Nephron (organoid): Measurements from ENCODE around the gene CEP72.

Experiments used
- H3K27ac Mint-ChIP-seq, 3 experiments: 2 replicates each; pipeline ENCODE4 v1.8.0; 2020; ENCODE audit warnings: mixed read lengths in 3 of 3, mild to moderate bottlenecking in 2 of 3, moderate library complexity in 1 of 3
- H3K27me3 Mint-ChIP-seq: 2 replicates; pipeline ENCODE4 v1.8.0; 2021; ENCODE audit warnings: low read depth, mild to moderate bottlenecking, moderate library complexity, mixed read lengths
- H3K36me3 Mint-ChIP-seq: 2 replicates; pipeline ENCODE4 v1.8.0; 2020; ENCODE audit warnings: low read depth, mixed read lengths
- H3K4me1 Mint-ChIP-seq: 2 replicates; pipeline ENCODE4 v1.8.0; 2020; ENCODE audit warnings: mixed read lengths
- H3K4me3 Mint-ChIP-seq, 3 experiments: 2 replicates each; pipeline ENCODE4 v1.8.0; 2020; ENCODE audit warnings: mild to moderate bottlenecking in 3 of 3, mixed read lengths in 3 of 3, moderate library complexity in 2 of 3
- H3K9me3 Mint-ChIP-seq: 2 replicates; pipeline ENCODE4 v1.8.0; 2020; ENCODE audit warnings: mixed read lengths
- TF ChIP-seq, protein P1 (sequence below), 3 experiments: fragments of 200-600 bp; sonication (generic); IDR thresholded peaks; one replicate each; pipeline ENCODE4 v1.5.0; 2021; ENCODE audit warnings: antibody characterized with exemption in 3 of 3; ENCODE audit not compliant: unreplicated experiment in 3 of 3

The CEP72 gene

DNA sequence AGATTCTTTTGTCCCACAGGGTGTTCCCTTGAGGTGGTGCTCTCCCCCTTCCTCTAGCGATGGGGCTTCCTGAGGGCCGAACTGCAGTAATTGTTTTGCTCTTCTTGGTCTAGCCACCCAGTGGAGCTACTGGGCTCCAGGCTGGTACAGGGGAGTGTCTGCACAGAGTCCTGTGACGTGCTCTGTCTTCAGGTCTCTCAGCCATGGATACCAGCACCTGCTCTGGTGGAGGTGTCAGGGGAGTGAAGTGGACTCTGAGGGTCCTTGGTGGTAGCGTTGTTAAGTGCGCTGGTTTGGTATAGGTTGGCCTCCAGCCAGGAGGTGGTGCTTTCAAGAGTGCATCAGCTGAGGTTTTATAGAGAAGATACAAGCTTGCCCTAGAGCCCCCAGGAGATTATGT, 20.4 kb upstream of the CEP72 start:
- Mint-ChIP-seq H3K36me3 (no peaks in the 10 kb centered on the region), H3K27me3 (peaks cover 64% of the 10 kb centered on the region), H3K4me1 (no peaks in the 10 kb centered on the region), H3K27ac (no peak overlapping the region), H3K4me3 (no peak overlapping the region), H3K9me3 (peaks cover 12% of the 10 kb centered on the region)
- TF ChIP-seq, protein P1, sequence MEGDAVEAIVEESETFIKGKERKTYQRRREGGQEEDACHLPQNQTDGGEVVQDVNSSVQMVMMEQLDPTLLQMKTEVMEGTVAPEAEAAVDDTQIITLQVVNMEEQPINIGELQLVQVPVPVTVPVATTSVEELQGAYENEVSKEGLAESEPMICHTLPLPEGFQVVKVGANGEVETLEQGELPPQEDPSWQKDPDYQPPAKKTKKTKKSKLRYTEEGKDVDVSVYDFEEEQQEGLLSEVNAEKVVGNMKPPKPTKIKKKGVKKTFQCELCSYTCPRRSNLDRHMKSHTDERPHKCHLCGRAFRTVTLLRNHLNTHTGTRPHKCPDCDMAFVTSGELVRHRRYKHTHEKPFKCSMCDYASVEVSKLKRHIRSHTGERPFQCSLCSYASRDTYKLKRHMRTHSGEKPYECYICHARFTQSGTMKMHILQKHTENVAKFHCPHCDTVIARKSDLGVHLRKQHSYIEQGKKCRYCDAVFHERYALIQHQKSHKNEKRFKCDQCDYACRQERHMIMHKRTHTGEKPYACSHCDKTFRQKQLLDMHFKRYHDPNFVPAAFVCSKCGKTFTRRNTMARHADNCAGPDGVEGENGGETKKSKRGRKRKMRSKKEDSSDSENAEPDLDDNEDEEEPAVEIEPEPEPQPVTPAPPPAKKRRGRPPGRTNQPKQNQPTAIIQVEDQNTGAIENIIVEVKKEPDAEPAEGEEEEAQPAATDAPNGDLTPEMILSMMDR (IDR thresholded peaks at IDR 0.05; ENCODE audit: unreplicated experiment in 3 of 3), result no peak

DNA sequence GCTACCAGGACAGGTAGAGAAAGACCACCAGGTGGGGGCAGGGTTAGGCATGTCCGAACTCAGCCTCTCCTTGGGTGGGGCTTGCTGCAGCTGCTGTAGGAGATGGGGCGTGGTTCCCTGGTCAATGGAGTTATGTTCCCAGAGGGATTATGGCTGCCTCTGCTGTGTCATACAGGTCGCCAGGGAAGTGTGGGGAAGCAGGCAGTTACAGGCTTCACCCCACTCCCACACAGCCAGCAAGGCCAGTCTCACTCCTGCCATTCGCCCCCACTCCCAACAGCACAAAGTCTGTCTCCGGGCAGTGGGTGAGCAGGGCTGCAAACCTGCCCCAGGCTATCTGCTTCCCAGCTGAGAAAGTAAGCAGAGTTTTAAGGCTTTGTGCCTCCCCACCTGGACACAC, 20.0 kb upstream of the CEP72 start:
- TF ChIP-seq, protein P1 (IDR thresholded peaks at IDR 0.05; ENCODE audit: unreplicated experiment in 3 of 3), result no peak

DNA sequence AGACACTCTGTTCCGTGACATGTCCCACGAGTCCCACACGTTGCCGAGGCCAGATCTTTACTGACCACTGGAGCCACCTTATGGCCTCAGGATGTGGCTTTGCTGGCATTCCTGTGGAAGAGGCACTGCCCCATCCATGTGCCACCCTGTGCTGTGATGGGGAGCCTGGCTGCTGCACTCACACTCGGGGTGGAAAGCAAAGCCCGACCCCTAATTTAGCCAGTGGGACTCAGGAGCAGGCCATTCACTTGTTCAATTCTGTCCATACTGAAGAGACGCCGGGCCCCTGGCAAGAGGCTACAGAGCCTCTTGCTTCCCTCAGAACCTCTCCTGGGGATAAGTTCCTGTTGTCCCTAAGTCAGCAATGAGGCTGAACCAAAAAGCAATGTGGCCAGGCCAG, 18.6 kb upstream of the CEP72 start:
- Mint-ChIP-seq H3K4me1 (no peaks in the 10 kb centered on the region), H3K27me3 (peaks cover 62% of the 10 kb centered on the region), H3K4me3 (no peak overlapping the region), H3K9me3 (peaks cover 12% of the 10 kb centered on the region), H3K27ac (no peak overlapping the region), H3K36me3 (no peaks in the 10 kb centered on the region)
- TF ChIP-seq, protein P1 (IDR thresholded peaks at IDR 0.05; ENCODE audit: unreplicated experiment in 3 of 3), result no peak

More for the DNA sequence above, 20.0 kb upstream of the CEP72 start:
- H3K27me3 Mint-ChIP-seq, result peaks cover 64% of the 10 kb centered on the region
- no peaks in the 10 kb centered on the region for H3K36me3 Mint-ChIP-seq
- H3K27ac Mint-ChIP-seq, result no peak overlapping the region
- peaks cover 12% of the 10 kb centered on the region for H3K9me3 Mint-ChIP-seq
- no peaks in the 10 kb centered on the region for H3K4me1 Mint-ChIP-seq
- no peak overlapping the region for H3K4me3 Mint-ChIP-seq

DNA sequence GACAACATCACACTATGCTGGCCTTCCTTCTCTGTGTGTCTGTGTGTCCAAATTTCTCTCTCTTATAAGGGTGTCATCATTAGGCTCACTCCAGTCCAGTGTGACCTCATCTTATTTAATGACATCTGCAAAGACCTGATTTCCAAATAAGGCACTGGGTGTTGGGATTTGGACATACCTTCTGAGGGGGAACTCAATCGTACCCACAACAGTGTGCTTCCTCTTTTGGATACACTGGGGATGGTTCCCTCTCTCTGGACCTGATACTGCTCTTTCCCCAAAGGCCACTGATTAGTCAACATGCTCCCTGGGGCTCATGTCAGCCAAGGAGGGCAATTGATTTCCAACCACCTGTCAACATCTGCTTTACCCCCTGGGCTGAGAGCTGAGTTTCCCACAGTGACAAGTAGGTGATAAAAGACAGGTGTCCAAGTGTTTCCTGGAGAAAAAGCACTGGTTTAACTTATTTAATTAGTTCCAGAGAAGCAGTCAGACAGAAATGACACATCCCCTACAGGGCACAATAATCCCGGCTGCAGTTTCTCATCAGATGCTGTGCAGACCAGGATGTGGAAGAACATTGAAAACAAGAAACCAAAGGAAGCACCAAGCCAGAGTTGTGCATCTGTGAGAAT, 17.8 kb upstream of the CEP72 start:
- H3K27me3 Mint-ChIP-seq, result peaks cover 65% of the 10 kb centered on the region
- no peaks in the 10 kb centered on the region for H3K4me1 Mint-ChIP-seq
- TF ChIP-seq, protein P1 (IDR thresholded peaks at IDR 0.05; ENCODE audit: unreplicated experiment in 3 of 3), result no peak
- H3K36me3 Mint-ChIP-seq, result no peaks in the 10 kb centered on the region
- H3K9me3 Mint-ChIP-seq, result peaks cover 12% of the 10 kb centered on the region
- no peak overlapping the region for H3K4me3 Mint-ChIP-seq
- H3K27ac Mint-ChIP-seq, result no peak overlapping the region

DNA sequence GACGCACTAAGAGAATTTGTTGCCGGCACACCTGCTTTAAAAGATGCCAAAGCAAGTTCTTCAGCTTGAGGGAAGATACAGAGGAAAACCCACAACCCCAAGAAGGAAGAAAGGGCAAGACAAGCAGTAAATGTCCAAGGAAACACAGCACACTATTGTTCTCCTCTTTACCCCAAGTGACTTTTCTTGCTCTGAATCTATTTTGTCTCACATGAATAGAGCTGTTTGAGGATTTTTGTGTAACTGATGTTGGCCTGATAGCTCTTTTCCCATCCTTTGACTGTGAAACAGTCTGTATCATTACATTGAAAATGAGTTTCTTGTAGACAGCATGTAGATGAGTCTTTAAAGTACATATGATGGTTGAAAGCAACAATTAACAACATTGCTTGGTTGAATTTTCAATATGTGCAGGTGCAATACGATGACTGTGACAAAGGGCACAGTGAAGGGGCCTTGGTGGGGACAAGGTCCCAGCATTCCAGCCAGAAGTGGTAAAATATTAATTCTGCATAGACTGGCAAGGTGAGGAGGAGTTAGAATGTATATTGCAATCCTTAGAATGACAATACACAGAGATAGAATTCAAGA, 16.8 kb upstream of the CEP72 start:
- Mint-ChIP-seq H3K4me3 (no peak overlapping the region), H3K27me3 (peaks cover 71% of the 10 kb centered on the region), H3K36me3 (no peaks in the 10 kb centered on the region), H3K4me1 (no peaks in the 10 kb centered on the region), H3K9me3 (peaks cover 12% of the 10 kb centered on the region), H3K27ac (no peak overlapping the region)
- TF ChIP-seq, protein P1 (IDR thresholded peaks at IDR 0.05; ENCODE audit: unreplicated experiment in 3 of 3), result no peak
